HCT116 (cell line): ENCODE results near the gene ZCWPW1.

Source experiments
- CEBPB ChIP-seq: IDR thresholded peaks from 2 replicates; pipeline ENCODE4 v1.6.1; 2012; ENCODE audit warnings: low read depth
- EZH2 ChIP-seq: fragments of 200-600 bp; sonication (generic); IDR thresholded peaks from 2 replicates; pipeline ENCODE4 v1.6.1; 2017; ENCODE audit warnings: antibody characterized with exemption, mixed run types
- SIN3A ChIP-seq: IDR thresholded peaks from 2 replicates; pipeline ENCODE4 v1.6.1; 2012; ENCODE audit warnings: low read depth
- SRF ChIP-seq: IDR thresholded peaks from 2 replicates; pipeline ENCODE4 v1.6.1; 2012; ENCODE audit warnings: low read depth
- ZNF274 ChIP-seq: fragments of 200-500 bp; sonication (Bioruptor generic); IDR thresholded peaks from 2 replicates; pipeline ENCODE4 v1.6.1; 2014; ENCODE audit warnings: mild to moderate bottlenecking, low read depth, low read length, inconsistent platforms

DNA sequence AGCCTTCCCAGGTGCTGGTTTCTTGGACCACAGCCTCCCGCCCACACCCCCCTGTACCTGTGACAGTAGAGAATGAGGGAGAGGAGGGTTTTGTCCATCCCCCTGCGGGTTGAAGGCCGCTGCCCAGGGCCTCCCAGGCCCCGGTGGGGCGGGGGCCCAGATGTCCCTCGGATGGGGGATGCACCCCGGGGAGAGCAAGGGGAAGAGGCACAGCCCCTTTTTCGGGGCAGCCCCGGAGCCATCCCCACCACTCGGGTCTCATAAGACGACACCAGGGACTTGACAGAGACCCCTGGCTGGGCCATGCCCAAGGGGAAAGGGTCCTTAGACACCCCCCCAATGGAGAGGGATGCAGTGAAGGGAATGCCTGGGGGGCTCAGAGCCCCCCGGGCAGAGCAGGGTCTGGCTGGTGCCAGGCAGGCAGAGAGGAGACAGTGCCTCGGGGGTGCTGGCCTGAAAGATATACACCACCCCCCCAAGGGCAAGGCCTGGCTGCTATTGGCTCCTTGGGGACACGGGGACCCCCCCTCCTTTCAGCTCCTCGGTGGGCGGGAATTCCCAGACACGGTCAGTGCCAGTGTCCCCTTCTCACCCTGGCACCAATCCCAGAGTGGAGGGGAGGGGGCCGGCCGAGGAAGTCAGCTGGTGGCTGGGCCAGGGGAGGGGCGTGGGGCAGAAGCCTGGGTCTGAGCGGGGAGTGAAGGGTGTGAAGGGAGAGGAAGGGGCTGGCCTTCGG lies 39.3 kb upstream of the ZCWPW1 start:
- no peak for TF ChIP-seq EZH2
- no peak for TF ChIP-seq ZNF274
- no peak for TF ChIP-seq SIN3A
- no peak for TF ChIP-seq SRF
- no peak for TF ChIP-seq CEBPB
